ENCODE data around the gene PSME3IP1. TPM values are rescaled to one million over a fixed set of nuclear protein-coding genes. Genes with fewer than 3 reads are reported as not detected.
A peak's percentile ranks its signal among the peaks of the same experiment; 100 is the strongest.

Gene PSME3IP1
- total and polyA plus RNA-seq, 2 of the 8 experiments (the other 6 are each of a cell fraction or from before 2014, with no cell fraction given) = 95.1 to 98.3 TPM

DNA sequence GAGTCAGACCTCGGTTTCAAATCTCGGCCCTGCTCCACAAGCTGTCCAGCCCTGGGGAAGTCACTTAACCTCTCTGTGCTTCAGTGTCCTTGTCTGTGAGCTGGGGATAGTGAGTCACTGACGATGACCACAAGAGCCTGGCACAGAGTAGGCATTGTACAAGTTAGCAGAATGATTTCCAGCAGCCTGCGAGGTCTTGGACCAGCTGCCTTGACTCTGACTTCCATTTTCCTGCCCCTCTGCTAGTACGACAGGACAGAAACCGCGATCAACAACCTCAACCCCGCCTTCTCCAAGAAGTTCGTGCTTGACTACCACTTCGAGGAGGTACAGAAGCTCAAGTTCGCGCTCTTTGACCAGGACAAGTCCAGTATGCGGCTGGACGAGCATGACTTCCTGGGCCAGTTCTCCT lies 72.8 kb downstream of the PSME3IP1 start:
- no peak for DNase-seq (ENCODE audit: low read depth in 1 of 2, low spot score in 2 of 2)
- H3K27ac ChIP-seq (ENCODE audit: low read depth, low read length) = no peak overlapping the region
- ChIA-PET POLR2A (ENCODE audit: partially characterized antibody) (interaction anchor here (1.4 kb wide), 1 partner anchor 37 kb away, joined by 3 read pairs; no protein-coding TSS in a partner anchor), CTCF (ENCODE audit: partially characterized antibody) (interaction anchor here (1.1 to 1.3 kb wide), 2 partner anchors 12 to 29 kb away, joined by 3 read pairs; no protein-coding TSS in a partner anchor)
- no peak overlapping the region for H2BK12ac ChIP-seq (ENCODE audit: low read depth, low read length)
- H3K27me3 ChIP-seq (replicated peaks in 1 of 4; ENCODE audit: control insufficient read depth in 3 of 4, extremely low read depth in 1 of 4, insufficient read depth in 3 of 4, low read length in 3 of 4) = no peaks in the 10 kb centered on the region
- no peak overlapping the region for H3K4me3 ChIP-seq (ENCODE audit: extremely low read depth in 1 of 4, insufficient read depth in 2 of 4, low read depth in 3 of 4, low read length in 4 of 4)
- H3K23me2 ChIP-seq (ENCODE audit: low read depth, low read length) = no peaks in the 10 kb centered on the region
- no peak overlapping the region for H2AK5ac ChIP-seq (ENCODE audit: low read depth, low read length)
- peak overlapping the region; percentile 43; the same call in 1 of the 2 replicates for H4K8ac ChIP-seq (ENCODE audit: extremely low read depth, insufficient read depth, low read length)
- H3K4me2 ChIP-seq (ENCODE audit: insufficient read depth in 1 of 2, low read depth in 2 of 2, low read length in 2 of 2) = no peak overlapping the region
- no peak overlapping the region for H3K18ac ChIP-seq (ENCODE audit: extremely low read depth, low read length)
- H4K91ac ChIP-seq (replicated peaks; ENCODE audit: insufficient read length, low read length) = no peak overlapping the region
- FAIRE-seq = no peak
- H2BK5ac ChIP-seq (ENCODE audit: low read depth, low read length) = 0 out of 2 replicates have a peak overlapping the region, but pooled peaks have one; percentile 28
- H3K4ac ChIP-seq (replicated peaks; ENCODE audit: insufficient read length, low read depth, low read length) = no peak overlapping the region
- peak overlapping the region; percentile 18; the same call in 1 of the 2 replicates for H2BK20ac ChIP-seq (ENCODE audit: low read length)
- H3K79me2 ChIP-seq (ENCODE audit: control insufficient read depth in 1 of 2, insufficient read depth in 2 of 2, low read length in 2 of 2) = no peaks in the 10 kb centered on the region
- no peak overlapping the region for H3K14ac ChIP-seq (ENCODE audit: insufficient read length)
- H3K79me1 ChIP-seq (ENCODE audit: low read depth, low read length) = no peaks in the 10 kb centered on the region; the same call in 1 of the 2 replicates
- no peak overlapping the region for H2BK15ac ChIP-seq (ENCODE audit: low read length)
- H3K9ac ChIP-seq (replicated peaks in 1 of 4; ENCODE audit: extremely low read depth in 1 of 4, low read depth in 3 of 4, low read length in 3 of 4) = no peak overlapping the region
- H2BK120ac ChIP-seq (replicated peaks; ENCODE audit: low read depth, low read length) = no peak overlapping the region
- H3K23ac ChIP-seq (ENCODE audit: insufficient read length) = no peak overlapping the region
- H4K20me1 ChIP-seq (replicated peaks in 1 of 2; ENCODE audit: control insufficient read depth in 1 of 2, insufficient read depth in 2 of 2, low read length in 2 of 2) = peaks cover 0 to 1% of the 10 kb centered on the region in 2 experiments
- H3K9me3 ChIP-seq (ENCODE audit: insufficient read depth in 2 of 2, low read depth in 1 of 2, low read length in 1 of 2) = no peaks in the 10 kb centered on the region
- no peak overlapping the region for H3K56ac ChIP-seq (replicated peaks; ENCODE audit: insufficient read length, low read depth, low read length)
- peaks cover 0 to 13% (median 4%) of the 10 kb centered on the region in 4 experiments; a peak in 4 of 7 replicates for H3K4me1 ChIP-seq (replicated peaks in 1 of 4; ENCODE audit: control insufficient read depth in 3 of 4, insufficient read depth in 4 of 4, low read length in 3 of 4)
- no peaks in the 10 kb centered on the region for H3K36me3 ChIP-seq (ENCODE audit: control insufficient read depth in 2 of 4, insufficient read depth in 4 of 4, low read length in 3 of 4)
- H4K5ac ChIP-seq (ENCODE audit: insufficient read length, low read depth, low read length) = no peak overlapping the region
- WGBS, 2 experiments (ENCODE audit: extremely low coverage in 1 of 2, insufficient coverage in 1 of 2, insufficient read length in 1 of 2, insufficient replicate concordance in 2 of 2, low coverage in 1 of 2, low lambda C conversion rate in 2 of 2, missing lambda C conversion rate in 1 of 2) = 96% methylated on average over 14 of the region's 14 CpGs; no CpG with 5 or more reads in 1 of the 2 experiments
- H2AFZ ChIP-seq (ENCODE audit: low read length) = no peak overlapping the region
- TF ChIP-seq CHD1 (IDR thresholded peaks at IDR 0.05; ENCODE audit: low read depth, low read length) = no peak
- no peak for TF ChIP-seq KDM1A (IDR thresholded peaks at IDR 0.05; ENCODE audit: borderline replicate concordance, low read length)
- TF ChIP-seq MAFK (IDR thresholded peaks at IDR 0.05; ENCODE audit: low read depth, low read length) = no peak
- TF ChIP-seq SP2 (IDR thresholded peaks at IDR 0.05; ENCODE audit: low read length) = no peak
- TF ChIP-seq SUZ12 (IDR thresholded peaks at IDR 0.05; ENCODE audit: low read length) = no peak
- no peak for TF ChIP-seq RBBP5 (IDR thresholded peaks at IDR 0.05; ENCODE audit: borderline replicate concordance, low read depth, low read length)
- TF ChIP-seq HDAC2 (IDR thresholded peaks at IDR 0.05; ENCODE audit: borderline replicate concordance in 1 of 2, low read depth in 2 of 2, low read length in 2 of 2) = no peak
- TF ChIP-seq TEAD4 (IDR thresholded peaks at IDR 0.05; ENCODE audit: low read depth, low read length) = no peak
- no peak for TF ChIP-seq HDAC6 (IDR thresholded peaks at IDR 0.05; ENCODE audit: low read depth, low read length)
